Measurements from ENCODE around the gene RASSF3.
"Not testable (repeated sequence)": the region's sequence is repeated elsewhere in the genome, so short reads cannot be mapped to it uniquely, and the experiment has no call there.

Gene RASSF3

GRCh38 chr12:64598831-64599230 lies 11.5 kb upstream of the RASSF3 start:
- DNase-seq (ENCODE audit: low read depth in 2 of 2), result no peak

GRCh38 chr12:64600164-64600561 lies 10.1 kb upstream of the RASSF3 start:
- DNase-seq (ENCODE audit: low read depth in 2 of 2), result no peak

- DNase-seq (ENCODE audit: low read depth in 2 of 2), result no peak
Measured at GRCh38 chr12:64603183-64603841, 7.0 kb upstream of the RASSF3 start.

GRCh38 chr12:64608901-64609535 lies 1.3 kb upstream of the RASSF3 start:
- no peak for DNase-seq (ENCODE audit: low read depth in 2 of 2)

- no peak for DNase-seq (ENCODE audit: low read depth in 2 of 2)
Measured at GRCh38 chr12:64609536-64610078, 688 bp upstream of the RASSF3 start.

GRCh38 chr12:64610660-64611340 lies 505 bp downstream of the RASSF3 start:
- peak; percentile 27 to 51 for DNase-seq (ENCODE audit: low read depth in 2 of 2)

GRCh38 chr12:64611341-64612284 lies 1.3 kb downstream of the RASSF3 start:
- no peak for DNase-seq (ENCODE audit: low read depth in 2 of 2)

GRCh38 chr12:64612843-64613242 lies 2.5 kb downstream of the RASSF3 start:
- DNase-seq (ENCODE audit: low read depth in 2 of 2), result no peak

GRCh38 chr12:64613775-64614398 lies 3.6 kb downstream of the RASSF3 start:
- not testable (repeated sequence) for DNase-seq (ENCODE audit: low read depth in 2 of 2)

- no peak for DNase-seq (ENCODE audit: low read depth in 2 of 2)
Measured at GRCh38 chr12:64616201-64616600, 5.9 kb downstream of the RASSF3 start.

GRCh38 chr12:64618953-64619590 lies 8.8 kb downstream of the RASSF3 start:
- no peak for DNase-seq (ENCODE audit: low read depth in 2 of 2)

- no peak for DNase-seq (ENCODE audit: low read depth in 2 of 2)
Measured at GRCh38 chr12:64621257-64621942, 11.1 kb downstream of the RASSF3 start.

GRCh38 chr12:64624035-64624434 lies 13.7 kb downstream of the RASSF3 start:
- DNase-seq (ENCODE audit: low read depth in 2 of 2), result no peak

GRCh38 chr12:64625243-64626077 lies 15.2 kb downstream of the RASSF3 start:
- peak in 1 of 2 donors; percentile 16 for DNase-seq (ENCODE audit: low read depth in 2 of 2)

- DNase-seq (ENCODE audit: low read depth in 2 of 2), result not testable (repeated sequence)
Measured at GRCh38 chr12:64626588-64626987, 16.3 kb downstream of the RASSF3 start.

GRCh38 chr12:64627771-64628170 lies 17.5 kb downstream of the RASSF3 start:
- no peak for DNase-seq (ENCODE audit: low read depth in 2 of 2)

GRCh38 chr12:64631197-64631596 lies 20.9 kb downstream of the RASSF3 start:
- no peak for DNase-seq (ENCODE audit: low read depth in 2 of 2)

GRCh38 chr12:64633011-64633939 lies 23.0 kb downstream of the RASSF3 start:
- no peak for DNase-seq (ENCODE audit: low read depth in 2 of 2)

Measured in activated CD4-positive, alpha-beta T cell treated with anti-CD3 and anti-CD28 coated beads for 24 hours (primary cell).